Muscle of back (tissue), 13 donors: ENCODE data around the gene CDYL2. TPM values are rescaled to one million over a fixed set of nuclear protein-coding genes. Genes with fewer than 3 reads are reported as not detected.
"Not testable (repeated sequence)": the region's sequence is repeated elsewhere in the genome, so short reads cannot be mapped to it uniquely, and the experiment has no call there.

Source experiments
- DNase-seq, 3 donors: peaks; one replicate each; pipeline versions ENCODE4 v3.0.0 to v3.0.0-alpha.2; 2013
- long read RNA-seq, 9 donors: transcript quantifications; one replicate each; lab custom pipeline, GENCODE V29; 2026
- polyA plus RNA-seq, 10 donors: library from polyadenylated mRNA; unstranded; fragments of 120-200 nt; gene quantifications; one replicate each; pipeline ENCODE4 v1.2.1, GENCODE V29; 2013; ENCODE audit not compliant: insufficient read length in 10 of 10

CDYL2 gene, protein sequence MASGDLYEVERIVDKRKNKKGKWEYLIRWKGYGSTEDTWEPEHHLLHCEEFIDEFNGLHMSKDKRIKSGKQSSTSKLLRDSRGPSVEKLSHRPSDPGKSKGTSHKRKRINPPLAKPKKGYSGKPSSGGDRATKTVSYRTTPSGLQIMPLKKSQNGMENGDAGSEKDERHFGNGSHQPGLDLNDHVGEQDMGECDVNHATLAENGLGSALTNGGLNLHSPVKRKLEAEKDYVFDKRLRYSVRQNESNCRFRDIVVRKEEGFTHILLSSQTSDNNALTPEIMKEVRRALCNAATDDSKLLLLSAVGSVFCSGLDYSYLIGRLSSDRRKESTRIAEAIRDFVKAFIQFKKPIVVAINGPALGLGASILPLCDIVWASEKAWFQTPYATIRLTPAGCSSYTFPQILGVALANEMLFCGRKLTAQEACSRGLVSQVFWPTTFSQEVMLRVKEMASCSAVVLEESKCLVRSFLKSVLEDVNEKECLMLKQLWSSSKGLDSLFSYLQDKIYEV
- polyA plus RNA-seq = 1 to 10 TPM; 2.0 to 3.7 (median 2.8) TPM
- long read RNA-seq, donor 1 = 0 reads
- long read RNA-seq, donor 2, full-length matches to known transcripts = 2 of 2 reads
- long read RNA-seq, donor 2, partial matches to known transcripts = 0 of 2 reads
- long read RNA-seq, donor 2, other reads (novel, unspliced or antisense) = 0 of 2 reads
- long read RNA-seq, donor 3 = 0 reads
- long read RNA-seq, donor 4 = 0 reads
- long read RNA-seq, donor 5 = 0 reads
- long read RNA-seq, donor 6 = 0 reads
- long read RNA-seq, donor 7 = 0 reads
- long read RNA-seq, donor 8 = 0 reads
- long read RNA-seq, donor 9 = 0 reads

DNA sequence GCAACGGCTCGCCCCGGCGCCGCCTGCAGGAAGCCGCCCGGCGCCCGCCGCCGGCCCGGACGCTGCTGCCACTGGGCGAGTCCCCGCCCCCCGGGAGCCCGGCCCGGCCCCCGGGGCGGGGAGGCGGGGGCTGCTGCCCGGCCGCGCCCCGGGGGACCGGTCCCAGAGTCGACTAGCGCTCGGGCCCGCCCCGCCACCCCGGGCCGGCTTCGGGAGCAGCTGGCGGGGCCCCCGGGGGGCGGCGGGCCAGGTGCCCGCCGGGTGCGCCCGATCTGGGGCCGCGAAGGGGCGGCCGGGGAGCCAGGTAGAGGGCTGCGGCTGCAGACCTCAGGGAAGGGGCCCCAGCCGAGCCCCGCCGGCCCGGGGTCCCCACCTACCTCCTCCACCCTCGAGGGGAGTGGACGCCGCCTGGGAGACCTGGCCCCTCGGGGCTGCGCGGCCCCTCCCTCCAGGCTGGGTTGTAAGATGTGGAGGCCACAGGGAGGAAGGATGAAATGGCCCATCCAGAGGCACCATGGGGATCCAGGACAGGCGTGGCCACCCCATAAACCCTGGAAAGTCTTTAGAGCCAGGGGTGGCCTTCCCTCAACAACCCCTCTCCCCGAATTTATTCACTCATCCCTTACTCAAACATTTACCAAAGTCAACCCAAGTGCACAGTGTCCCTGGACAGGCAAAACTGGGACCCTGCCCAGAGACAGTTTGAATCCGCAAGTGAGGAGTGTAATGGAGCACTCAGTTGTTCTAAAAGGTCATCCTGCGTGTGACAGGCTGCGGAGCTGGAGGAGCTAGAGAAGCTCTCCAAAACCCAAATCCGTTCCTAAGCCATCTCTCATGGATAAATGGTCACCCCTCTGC is at the start of gene CDYL2:
TSS of gene CDYL2 (minus strand) at position 73 of the 858 bp plus-strand sequence. CDS start 425 bp downstream, outside the sequence.
- peak in 1 of 3 donors; percentile 18 for DNase-seq

GRCh38 chr16:80852261-80852872 is 48.0 kb upstream of the CDYL2 start:
- DNase-seq = no peak

DNA sequence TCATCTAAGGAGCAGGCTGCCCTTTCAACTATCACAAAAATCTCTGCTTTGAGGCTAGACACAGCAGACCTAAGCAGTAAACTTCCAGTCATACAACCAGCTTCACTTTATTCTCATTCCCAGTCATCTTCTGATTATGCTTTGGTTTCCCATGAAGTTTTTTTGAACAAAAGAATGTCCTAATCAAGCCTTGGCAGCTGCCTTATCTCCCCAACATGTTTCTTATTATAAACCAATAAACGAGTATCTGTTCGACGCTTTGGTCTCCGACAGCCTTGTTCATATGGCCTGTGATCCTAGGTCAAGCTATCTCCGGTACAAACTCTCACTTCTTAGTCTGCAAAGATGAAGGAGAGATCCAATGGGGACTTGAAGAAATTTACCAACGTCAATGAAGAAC is 47.4 kb upstream of the CDYL2 start:
- no peak for DNase-seq

DNA sequence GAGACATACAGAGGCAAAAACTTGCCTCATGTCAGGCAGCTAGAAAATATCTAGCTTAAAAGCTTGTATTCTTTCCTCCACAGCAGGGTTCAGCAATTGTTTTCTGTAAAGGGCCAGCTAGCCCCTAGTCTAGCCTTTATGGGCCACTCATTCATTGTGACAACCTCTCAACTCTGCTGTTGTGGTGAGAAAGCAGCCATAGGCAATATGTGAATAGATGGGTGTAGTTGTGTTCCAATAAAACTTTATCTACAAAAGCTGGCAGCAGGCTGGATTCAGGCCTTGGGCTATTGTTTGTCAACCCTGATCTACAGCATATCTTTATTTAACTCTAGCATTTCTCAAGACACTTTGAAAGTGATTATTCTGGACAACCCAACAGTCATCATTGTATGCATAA is 46.4 kb upstream of the CDYL2 start:
- no peak for DNase-seq

DNA sequence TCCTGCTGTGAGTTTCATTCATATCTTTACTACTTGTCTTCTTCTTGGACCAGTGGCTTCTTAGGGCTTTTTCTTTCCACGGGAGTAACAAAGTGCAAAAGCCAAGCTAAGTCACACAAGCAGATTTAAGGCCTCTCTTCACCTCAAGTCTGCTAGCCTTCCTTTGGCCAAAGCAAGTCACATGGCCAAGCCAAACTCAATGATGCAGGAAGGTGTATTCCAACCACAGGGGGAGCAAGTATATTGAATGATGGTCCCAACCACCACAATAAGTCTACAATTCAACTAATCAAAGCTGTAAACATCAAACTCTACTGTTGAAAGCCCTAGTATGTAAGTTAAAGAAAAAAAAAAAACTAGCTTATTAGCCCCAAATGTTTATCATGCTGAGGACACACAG is 44.5 kb upstream of the CDYL2 start:
- no peak for DNase-seq

GRCh38 chr16:80846680-80847079 is 42.3 kb upstream of the CDYL2 start:
- DNase-seq = no peak

GRCh38 chr16:80846275-80846674 is 41.9 kb upstream of the CDYL2 start:
- DNase-seq = no peak

DNA sequence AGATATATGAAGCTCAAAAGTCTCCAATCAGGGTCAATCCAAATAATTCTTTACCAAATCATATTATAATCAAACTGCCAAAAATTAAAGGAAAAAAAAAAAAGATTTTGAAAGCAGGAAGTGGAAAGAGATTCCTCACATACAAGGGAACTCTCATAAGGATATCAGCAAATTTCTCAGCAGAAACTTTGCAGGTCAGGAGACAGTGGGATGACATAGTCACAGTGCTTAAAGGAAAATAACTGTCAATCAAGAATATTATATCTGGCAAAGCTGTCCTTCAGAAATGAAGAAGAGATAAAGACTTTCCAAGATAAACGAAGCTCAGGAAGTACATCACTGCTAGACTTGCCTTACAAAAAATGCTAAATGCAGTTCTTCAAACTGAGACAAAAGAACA is 40.0 kb upstream of the CDYL2 start:
- DNase-seq = no peak

DNA sequence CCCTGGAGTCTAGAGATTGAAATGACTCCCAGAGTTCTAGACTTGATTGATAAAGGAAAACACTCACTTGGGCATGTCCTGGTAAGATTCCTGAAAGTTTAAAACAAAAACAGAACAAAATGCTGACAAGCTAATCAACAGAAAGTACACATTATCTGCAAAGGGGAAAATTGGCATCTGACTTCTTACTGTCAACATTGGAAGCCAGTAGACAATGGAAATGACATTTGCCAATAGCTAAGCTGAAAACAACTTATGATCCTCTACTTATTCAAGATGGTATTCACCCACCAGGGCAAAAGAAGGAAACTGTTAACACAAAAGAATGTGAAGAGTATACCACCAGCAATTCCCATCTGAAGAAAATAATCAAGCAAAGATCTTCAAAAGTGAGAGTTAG is 36.8 kb upstream of the CDYL2 start:
- no peak for DNase-seq

DNA sequence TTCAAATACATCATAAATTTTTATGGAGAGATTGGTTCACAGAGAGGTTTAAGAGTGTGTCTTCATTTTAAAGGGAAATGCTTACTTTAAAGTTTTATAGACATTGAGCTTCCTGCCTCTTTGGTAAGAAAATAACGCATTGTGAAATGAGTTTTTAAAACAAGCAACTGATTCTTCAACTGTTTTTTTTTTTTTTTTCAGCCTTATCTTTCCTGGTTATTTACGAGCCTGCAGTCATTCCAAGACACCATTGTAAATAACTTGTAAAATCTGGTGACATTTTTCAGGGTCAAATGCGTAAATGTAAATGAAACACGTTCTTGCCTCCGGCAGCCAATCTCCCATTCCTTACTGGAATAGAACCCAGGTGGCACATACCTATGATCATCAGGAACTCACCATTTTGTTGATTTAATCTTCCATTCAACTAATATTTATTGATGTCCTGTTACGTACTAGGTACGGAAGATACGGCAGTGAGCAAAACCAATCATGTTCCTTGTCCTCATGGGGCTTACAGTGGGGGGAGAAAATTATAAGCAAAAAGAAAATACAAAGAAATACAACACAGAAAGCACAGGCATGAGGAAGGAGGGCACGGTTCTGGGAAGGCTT is 33.2 kb upstream of the CDYL2 start:
- no peak for DNase-seq

DNA sequence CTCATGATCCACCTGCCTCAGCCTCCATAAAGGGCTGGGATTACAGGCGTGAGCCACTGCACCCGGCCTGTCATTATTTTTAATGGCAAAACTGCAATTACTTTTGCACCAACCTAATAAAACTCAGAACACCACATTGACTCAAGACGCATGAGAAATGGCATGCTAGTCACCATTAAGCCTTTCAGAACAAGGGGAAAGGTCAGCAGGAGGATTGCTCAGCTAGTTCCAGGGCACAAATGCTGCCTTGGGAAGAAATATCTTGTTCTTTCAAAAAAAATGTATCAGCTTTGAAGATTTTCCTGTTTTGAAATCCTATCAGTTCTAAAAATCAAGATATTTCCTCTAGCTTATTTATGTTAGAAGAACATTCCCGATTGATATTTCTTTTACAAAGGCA is 32.4 kb upstream of the CDYL2 start:
- DNase-seq = no peak

GRCh38 chr16:80836202-80836601 is 31.8 kb upstream of the CDYL2 start:
- no peak for DNase-seq

DNA sequence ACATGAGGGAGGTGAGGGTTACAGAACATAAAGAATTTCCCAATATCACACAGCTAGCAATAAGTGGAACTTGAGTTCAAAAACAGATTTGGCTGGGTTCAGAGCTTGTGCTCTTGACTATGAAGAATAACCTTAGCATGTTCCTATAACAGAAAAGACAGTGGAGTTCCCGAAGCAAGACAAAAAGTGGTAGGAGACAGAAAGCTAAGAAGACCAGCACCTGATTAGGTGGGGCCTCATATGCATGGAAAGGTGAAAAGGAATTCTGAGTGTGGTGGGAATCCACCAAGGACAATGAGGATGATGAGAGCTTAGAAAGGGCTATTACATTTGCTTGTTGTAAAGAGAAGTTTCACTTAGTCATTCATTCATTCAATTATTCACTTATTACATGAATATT is 26.6 kb upstream of the CDYL2 start:
- DNase-seq = no peak

DNA sequence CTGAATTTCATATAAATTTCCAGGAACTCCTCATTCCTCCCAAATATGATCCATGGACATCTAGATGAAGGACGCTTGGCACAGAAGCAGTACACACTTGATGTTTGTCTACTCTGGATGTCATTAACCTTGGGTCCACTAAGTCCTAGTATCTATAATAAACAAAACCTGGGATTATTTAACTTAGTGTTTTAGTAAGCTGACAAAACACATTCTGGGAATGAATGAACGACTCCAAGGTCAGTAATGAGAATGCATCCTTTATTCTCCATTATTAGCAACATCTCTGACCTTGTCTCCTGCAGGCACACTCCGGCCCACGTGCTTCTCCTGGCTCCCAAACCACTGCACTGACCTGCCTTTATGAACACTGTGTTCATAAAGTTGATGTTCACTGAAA is 24.1 kb upstream of the CDYL2 start:
- DNase-seq = no peak

DNA sequence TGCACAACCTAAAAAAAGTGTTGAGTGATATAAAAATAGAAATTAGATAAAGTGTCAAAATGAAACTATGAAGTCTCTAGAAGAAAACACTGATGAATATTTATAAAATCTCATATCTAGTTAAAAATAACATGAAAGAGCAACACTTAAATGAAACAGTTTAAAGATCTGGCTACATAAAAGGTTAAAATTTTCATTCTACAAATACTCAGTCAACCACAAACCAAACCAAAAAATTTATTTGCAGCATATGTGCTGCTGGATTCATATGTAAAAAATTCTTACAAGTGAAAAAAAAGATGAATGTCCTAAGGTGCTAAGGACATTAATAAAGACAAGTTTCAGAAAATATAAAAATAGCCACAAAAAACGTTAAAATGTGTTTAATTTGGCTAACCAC is 22.6 kb upstream of the CDYL2 start:
- no peak for DNase-seq

- no peak for DNase-seq
Measured at GRCh38 chr16:80825365-80825758, 21.0 kb upstream of the CDYL2 start.

GRCh38 chr16:80824623-80825364 is 20.4 kb upstream of the CDYL2 start:
- DNase-seq = peak; percentile 26 to 62 (median 33)

DNA sequence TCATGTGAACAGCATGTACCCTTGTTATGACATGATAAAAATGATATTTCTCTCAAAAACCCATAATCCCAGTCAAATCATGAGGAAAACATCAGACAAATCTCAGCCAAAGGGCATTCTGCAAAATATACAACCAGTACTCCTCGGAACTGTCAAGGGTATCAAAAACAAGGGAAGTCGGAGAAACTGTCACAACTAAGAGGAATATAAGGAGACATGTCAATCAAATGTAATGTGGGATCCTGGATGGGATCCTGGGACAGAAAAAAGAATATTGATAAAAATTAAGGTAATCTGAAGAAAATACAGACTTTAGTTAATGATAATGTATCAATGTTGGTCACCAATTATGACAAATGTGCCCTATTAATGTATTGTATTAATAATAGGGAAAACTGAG is 15.6 kb upstream of the CDYL2 start:
- no peak for DNase-seq

- DNase-seq = no peak
Measured at GRCh38 chr16:80816356-80816755, 12.0 kb upstream of the CDYL2 start.

GRCh38 chr16:80815278-80815677 is 10.9 kb upstream of the CDYL2 start:
- DNase-seq = not testable (repeated sequence)
